HG03135 (cell line): ENCODE data around the gene EML6.
A peak's percentile ranks its signal among the peaks of the same experiment; 100 is the strongest.

Experiments
- ATAC-seq: cut with Tn5 transposase; IDR thresholded peaks from one replicate; pipeline ENCODE4 v1.9.1; 2021; ENCODE audit warnings: mild to moderate bottlenecking, moderate library complexity; ENCODE audit not compliant: unreplicated experiment

The EML6 gene

GRCh38 chr2:54789878-54790277 is 66.4 kb downstream of the EML6 start:
- no peak for ATAC-seq

GRCh38 chr2:54791831-54792230 is 68.4 kb downstream of the EML6 start:
- ATAC-seq, result no peak

- ATAC-seq, result no peak
Observed at GRCh38 chr2:54797307-54797706, 73.8 kb downstream of the EML6 start.

- ATAC-seq, result no peak
Observed at GRCh38 chr2:54801352-54801751, 77.9 kb downstream of the EML6 start.

DNA sequence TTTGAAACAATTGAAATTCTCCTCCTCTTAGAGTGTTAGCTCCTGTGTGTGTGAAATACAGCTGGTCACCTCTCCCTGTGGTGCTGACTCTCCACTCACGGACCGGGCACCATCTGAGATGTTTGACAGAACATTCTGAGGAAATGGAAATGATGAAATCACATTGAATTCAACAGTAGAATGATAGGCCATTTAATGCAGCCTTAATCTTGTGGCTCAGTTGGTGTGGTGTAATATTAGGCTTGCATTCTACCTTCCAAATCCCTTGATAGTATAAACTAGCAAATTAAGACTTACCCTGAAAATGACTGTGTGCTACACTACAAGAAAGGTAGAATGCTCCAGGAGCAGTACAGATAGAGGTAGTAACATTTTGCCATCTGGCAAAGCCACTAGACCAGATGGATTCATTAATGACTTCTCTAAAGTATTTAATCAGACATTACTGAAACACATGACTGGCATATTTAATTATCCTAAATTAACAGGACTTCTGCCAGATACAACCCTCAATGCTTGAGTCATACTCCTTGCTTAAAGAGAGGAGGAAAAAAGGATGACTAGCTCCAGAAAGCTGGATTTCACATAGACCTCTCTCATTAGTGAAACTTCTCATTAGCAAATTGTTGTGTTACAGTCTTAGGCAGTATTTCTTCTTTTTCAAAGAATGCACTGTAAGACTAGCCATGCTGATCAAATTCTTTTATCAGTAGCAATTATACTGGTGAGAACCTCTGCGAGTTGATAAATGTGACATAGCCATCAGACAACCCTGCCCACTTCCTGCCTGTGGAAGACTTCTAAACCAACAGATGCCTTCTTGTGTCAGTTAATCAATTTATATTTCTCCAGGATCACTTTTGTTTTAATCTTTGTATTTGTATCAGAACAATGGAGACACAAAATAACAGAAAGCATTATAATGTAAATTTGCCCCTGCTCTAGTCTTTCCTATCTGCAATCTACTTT is 80.6 kb downstream of the EML6 start:
- ATAC-seq, result no peak

GRCh38 chr2:54805255-54805654 is 81.8 kb downstream of the EML6 start:
- no peak for ATAC-seq

DNA sequence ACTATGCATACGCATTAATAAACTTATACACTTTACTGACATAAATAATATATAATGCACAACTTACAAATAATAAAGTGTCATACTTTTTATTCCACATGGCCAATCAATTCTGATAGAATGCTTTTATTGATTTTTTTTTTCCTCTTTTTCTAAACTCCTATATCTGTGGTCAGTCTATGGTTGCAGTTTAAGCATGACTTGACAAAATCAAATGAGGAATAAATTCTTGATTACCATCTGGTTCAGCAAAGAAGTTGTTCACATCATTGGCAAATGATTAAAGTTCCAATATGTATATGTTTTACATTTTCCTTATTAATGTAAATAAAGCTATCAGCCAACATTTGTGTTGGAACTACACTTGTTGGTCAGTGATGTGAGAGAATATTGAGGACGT is 83.5 kb downstream of the EML6 start:
- no peak for ATAC-seq

- ATAC-seq, result no peak
Observed at GRCh38 chr2:54808661-54809060, 85.2 kb downstream of the EML6 start.

DNA sequence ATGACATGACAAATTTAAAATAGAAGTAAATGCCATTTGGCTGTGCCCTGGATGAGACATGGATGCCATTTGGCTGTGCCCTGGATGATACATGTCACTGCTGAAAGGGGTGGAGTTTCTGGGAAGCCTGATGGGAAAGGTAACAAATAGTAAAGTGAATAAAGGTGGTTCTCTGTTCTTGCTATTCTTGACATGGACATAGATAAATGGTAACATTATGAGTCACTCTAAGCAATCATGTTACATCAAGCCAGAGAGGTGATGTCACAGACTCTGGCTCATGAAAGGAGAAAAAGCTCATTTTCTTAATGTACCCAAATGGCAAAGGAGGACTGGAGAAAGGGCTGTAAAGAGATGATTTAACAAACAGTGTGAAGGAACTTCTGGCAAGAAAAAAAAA is 86.4 kb downstream of the EML6 start:
- no peak for ATAC-seq

DNA sequence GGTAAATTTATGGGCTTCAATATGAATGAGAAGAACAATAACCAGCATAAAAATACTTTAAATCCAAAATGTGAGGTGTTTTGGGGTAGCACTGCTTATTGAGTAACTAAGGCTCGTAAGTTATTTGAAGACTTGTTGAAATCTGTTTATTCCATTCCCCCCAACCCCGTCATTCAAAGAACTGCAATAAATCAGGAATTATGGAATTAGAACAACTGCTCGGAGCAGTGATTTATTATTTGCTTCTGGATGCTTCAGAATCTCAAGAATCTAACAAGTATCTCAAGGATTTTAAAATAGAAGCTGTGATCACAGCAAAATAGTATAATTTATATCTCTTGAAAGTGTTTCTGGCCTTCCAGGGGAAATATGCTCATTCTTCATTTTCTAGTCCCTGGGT is 86.8 kb downstream of the EML6 start:
- ATAC-seq, result no peak

GRCh38 chr2:54813584-54813983 is 90.1 kb downstream of the EML6 start:
- ATAC-seq, result no peak

- no peak for ATAC-seq
Observed at GRCh38 chr2:54814389-54815147, 91.1 kb downstream of the EML6 start.

- ATAC-seq, result no peak
Observed at GRCh38 chr2:54815148-54815539, 91.7 kb downstream of the EML6 start.

- no peak for ATAC-seq
Observed at GRCh38 chr2:54818226-54818625, 94.8 kb downstream of the EML6 start.

- no peak for ATAC-seq
Observed at GRCh38 chr2:54820558-54820957, 97.1 kb downstream of the EML6 start.

GRCh38 chr2:54824567-54824966 is 101.1 kb downstream of the EML6 start:
- ATAC-seq, result no peak

- no peak for ATAC-seq
Observed at GRCh38 chr2:54830546-54830945, 107.1 kb downstream of the EML6 start.

- no peak for ATAC-seq
Observed at GRCh38 chr2:54831480-54831879, 108.0 kb downstream of the EML6 start.

DNA sequence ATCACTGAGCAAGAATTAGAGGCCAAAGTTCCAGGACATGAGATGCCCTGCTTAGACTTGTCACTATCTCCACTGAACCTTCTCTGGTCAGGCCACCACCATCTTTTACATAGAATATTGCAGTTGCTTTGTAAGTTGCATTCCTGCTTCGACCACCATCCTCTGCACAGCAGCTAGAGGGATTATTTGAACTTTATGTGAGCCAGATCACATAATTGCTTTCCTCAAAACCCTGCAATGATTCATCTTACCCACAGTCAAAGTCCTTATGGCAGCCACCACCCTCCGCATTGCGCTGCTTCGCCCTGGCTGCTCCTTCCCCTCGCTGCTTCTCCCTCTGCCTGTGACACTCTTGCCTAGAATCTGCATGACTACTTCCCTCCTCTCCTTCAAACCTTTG is 111.3 kb downstream of the EML6 start:
- ATAC-seq, result no peak

GRCh38 chr2:54836477-54836876 is 113.0 kb downstream of the EML6 start:
- ATAC-seq, result no peak

GRCh38 chr2:54838585-54839035 is 115.1 kb downstream of the EML6 start:
- peak; percentile 68 for ATAC-seq
